ENCODE data around the gene ELF1.
"Not testable (repeated sequence)": the region's sequence is repeated elsewhere in the genome, so short reads cannot be mapped to it uniquely, and the experiment has no call there.

Gene ELF1

DNA sequence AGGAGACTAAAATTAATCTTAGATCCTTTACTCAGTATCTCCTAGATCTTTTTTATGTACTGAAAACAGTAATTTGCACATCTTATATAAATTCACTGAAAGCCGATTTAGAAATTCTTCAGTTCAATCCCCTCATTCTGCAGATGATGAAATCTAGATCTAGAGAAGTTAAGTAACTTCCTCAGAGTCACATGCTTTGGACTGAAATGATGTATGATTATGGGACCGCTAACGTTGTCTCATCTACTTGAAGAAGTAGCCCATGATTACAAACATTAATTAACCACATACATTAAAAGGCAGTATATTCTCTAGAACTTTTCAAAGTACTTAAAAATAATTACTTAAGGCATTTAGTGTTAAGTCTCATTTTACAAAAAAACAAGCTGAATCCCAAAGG is 37.8 kb downstream of the ELF1 start:
- DNase-seq, result no peak

- no peak for DNase-seq
These were observed 38.7 kb downstream of the ELF1 start for GRCh38 chr13:40980461-40980860.

- no peak for DNase-seq
These were observed 39.9 kb downstream of the ELF1 start for GRCh38 chr13:40979232-40979631.

- DNase-seq, result not testable (repeated sequence)
These were observed 41.0 kb downstream of the ELF1 start for GRCh38 chr13:40978109-40978508.

DNA sequence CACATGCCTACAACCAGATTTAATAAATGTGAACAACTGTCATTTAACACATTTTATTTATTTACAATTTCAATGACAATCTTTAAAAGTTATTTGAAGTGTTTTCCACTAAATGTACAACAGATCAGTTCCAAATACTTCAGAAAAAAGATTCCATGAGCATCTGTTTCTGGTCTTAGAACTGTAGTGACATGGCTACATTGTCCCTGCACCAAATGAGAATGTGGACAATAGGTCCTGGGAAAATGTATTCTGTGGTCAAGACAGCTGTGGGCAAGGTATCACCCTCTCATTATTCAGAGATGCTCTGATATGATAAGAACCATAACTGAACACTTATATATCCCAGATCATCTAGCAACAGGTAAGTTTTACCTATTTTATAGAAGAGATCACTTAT is 43.7 kb downstream of the ELF1 start:
- no peak for DNase-seq

- no peak for DNase-seq
These were observed 44.4 kb downstream of the ELF1 start for GRCh38 chr13:40974460-40975407.

- no peak for DNase-seq
These were observed 45.7 kb downstream of the ELF1 start for GRCh38 chr13:40973409-40973808.

DNA sequence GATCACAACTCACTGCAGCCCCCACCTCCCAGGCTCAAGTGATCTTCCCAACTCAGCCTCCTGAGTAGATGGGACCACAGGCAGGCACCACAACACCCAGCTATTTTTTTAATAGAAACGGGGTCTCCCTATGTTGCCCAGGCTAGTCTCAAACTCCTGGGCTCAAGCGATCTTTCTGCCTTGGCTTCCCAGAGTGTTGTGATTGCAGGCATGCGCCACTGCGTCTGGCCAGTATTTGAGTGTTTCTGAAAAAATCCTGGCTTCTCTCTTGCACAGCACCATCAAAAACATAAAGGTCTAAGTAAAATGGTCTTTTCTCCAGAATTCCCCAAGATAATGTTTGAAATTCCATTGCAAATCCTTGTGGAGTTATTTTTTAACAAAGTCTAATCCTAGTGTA is 47.8 kb downstream of the ELF1 start:
- no peak for DNase-seq

DNA sequence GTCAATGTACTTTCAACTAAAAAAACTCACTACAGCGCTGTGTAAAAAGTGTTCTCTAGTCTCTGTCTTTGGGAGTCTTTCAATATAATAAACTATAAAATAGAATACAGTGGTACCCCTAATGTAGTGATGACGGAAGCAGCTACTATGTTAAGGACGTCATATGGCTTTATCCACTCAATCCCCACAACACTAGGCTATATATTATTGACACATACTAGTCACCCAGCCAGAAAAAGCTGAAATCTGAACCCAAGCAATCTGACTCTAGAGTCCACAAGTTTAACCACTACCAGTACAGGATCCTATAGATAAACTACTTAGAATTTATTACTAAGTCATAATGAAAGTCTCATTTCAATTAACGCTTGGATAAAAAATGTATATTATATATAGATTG is 48.3 kb downstream of the ELF1 start:
- no peak for DNase-seq

DNA sequence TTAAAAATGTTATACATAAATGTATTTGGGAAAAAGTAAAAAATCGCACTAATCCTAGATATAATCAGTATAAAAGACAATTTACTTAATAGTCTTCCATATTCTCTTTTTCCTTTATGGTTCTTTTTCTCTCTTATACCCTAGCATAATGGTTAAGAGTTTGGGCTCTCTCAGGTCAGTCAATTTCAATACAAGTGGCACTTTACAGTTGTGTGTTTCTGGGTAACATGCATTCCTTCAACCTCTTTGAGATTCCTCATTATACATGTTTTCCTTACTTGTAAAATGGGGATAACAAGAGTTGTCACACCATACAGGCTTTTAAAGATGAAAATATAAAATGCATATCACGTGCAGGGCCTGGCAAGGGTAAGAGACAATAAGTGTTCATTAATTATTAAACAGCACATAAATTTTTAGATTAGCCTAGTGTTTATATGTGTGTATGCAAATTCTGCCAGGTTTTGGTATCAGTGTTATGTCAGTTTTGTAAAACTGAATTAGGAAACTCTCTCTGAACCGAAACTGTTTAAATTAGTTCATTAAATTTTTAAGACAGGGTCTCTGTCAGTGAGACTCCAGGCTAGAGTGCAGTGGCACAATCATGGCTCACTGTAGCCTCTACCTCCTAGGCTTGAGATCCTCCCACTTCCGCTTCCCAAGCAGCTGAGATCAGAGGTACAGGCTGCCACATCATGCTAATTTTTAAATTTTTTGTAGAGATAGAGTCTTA is 49.8 kb downstream of the ELF1 start:
- no peak for DNase-seq

DNA sequence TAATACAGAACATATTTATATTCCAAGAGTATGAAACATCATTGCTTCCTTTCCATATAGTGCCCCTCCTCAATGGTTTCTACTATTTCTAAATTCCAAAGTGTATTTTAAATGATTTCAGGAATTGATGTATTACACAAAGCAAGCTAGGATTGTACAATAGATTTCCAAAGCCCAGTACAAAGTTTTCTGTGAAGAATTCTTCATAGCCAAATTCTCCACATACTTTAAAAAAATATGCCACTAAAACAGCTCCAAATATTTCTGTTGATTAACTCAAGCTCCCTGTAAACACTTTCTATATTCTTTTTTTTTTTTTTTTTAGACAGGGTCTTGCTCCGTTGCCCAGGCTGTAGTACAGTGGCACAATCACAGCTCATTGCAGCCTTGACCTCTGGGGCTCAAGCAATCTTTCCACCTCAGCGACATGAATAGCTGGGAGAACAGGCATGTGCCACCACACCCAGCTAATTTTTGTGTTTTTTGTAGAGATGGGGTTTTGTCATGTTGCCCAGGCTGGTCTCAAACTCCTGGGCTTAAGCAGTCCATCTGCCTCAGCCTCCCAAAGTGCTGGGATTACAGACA is 50.6 kb downstream of the ELF1 start:
- no peak for DNase-seq

DNA sequence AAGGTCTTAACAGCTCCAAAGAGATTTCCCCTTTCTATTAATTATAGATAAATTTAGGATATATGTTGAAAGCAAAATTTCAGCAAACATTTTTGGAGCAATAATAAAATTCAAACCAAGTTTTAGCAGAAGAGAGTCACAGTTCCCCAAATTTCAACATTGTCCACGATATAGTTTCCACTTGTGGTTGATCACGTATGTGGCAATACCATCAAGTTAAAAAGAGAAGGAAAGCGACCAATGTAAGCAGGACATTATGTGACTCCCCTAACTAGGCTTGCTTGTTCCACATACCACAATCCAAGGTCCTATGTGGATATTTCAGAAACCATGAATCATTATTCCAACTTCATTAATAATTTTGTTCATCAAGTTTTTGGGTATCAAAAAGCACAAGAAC is 52.8 kb downstream of the ELF1 start:
- DNase-seq, result no peak

DNA sequence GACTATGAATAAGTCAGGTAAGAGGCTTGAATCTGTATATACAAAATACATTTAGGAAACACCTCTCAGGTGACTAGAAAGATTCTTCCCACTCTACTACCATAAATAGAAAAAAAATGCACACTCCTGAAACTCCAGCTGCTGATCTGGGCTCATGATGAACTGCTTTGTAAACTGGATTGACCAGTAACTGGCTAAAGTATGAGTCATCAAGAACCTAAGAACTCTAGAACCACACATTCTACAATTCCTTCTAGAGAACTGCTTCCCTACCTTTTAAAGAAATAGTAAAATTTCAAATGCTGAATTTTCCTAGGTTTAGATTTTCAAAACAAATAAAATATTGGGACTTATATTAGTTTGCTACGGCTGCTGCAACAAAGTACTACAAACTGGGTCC is 55.2 kb downstream of the ELF1 start:
- DNase-seq, result no peak

DNA sequence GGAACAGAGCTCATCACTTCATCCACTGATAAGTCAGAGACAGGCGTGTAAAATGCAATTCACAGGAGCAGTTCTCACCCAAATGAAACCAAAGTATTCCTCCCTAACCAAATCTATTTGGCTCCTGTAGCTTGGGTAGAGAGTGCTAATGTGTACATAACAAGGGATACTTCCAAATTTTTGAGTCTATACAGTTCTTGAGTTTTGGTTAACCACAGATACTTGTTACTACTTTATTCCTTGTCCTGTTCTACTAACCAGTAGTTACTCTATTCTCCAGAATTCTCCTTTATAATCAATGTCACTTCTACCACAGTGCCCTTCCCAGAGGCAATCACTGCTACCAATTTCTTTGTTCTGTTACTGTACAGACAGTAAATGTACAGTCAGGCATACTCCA is 57.3 kb downstream of the ELF1 start:
- DNase-seq, result no peak

DNA sequence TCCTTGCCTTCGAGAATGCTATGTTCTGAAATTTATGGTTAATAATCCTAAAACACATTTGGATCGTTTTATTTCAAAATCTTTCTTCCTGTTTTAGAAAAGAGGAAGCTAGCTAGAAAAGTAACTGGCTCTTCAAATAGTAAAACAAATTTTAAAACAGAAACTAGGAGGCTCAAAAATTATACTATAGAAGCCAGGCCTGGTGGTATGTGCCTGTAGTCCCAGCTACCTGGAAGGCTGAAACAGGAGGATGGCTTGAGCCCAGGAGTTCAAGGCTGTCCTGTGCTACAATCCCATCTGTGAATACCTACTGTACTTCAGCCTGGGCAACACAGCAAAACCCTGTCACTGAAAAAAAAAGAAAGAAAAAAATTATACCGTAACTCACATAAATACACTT is 57.9 kb downstream of the ELF1 start:
- no peak for DNase-seq

DNA sequence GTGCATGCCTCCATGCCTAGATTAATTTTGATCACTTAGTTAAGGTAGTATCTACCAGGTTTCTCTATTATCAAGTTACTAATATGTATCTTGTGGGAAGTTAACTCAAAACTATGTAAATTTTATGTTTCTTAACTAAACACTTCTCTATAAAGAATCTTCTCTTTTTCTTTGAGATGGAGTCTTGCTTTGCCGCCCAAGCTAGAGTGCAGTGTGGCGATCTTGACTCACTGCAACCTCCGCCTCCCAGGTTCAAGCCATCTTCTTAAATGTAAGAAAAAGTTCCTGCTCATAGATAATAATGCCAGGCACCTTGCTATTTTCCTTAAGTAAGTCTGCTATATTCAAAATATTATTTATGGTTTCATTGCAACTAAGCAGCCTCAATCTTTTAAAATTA is 58.4 kb downstream of the ELF1 start:
- DNase-seq, result no peak

DNA sequence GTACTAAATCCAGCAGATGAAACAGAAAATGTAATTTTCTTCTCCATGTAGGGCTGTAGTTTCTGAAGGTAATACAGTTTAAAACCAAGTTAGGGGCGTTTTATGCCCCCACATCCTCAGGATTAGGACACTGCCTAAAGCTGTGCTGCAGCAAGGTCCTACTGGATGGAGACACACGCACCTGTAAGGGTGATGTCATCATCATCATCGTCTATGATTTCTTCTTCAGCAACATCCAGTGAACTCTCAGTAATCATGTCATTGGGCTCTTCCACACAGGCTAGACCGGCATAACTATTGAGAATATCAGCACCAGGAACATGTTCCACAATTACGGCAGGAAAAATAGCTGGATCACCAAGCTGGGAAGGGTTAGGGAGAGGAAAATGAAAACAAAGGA is 60.5 kb downstream of the ELF1 start:
- DNase-seq, result no peak

GRCh38 chr13:40946485-40946884 is 72.6 kb downstream of the ELF1 start:
- no peak for DNase-seq

GRCh38 chr13:40943073-40943472 is 76.0 kb downstream of the ELF1 start:
- DNase-seq, result no peak

DNA sequence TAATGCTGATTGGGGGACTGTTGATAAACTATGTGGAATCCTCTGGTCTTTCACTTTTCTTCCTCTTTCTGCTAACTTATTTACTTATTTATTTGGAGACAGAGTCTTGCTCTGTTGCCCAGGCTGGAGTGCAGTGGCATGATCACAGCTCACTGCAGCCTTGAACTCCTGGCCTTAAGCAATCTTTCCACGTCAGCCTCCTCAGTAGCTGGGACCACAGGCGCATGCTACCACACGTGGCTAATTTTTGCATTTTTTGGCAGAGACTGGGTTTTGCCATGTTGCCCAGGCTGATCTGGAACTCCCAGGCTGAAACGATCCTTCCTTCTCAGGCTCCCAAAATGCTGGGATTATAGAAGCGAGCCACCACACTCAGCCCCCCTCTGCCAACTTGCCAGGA is 77.5 kb downstream of the ELF1 start:
- no peak for DNase-seq

DNA sequence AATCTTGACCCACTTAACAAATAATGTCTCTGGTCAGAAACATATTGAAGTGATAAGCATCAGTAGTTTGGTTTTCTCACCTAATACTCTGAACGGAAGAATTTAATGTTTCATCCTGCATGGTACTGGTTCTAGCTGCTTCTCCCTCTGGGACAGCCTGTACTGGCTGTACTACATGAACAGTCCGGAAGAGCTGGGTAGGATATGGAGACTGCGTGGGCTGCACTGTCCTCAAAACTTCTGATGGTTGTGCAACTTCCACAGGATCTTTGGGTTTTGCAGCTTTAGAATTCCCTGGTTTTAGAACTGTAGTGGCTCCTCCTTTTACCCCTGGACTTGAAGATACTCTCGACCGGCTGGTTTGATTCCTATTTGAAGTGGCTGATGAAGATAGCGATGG is 78.3 kb downstream of the ELF1 start:
- no peak for DNase-seq

DNA sequence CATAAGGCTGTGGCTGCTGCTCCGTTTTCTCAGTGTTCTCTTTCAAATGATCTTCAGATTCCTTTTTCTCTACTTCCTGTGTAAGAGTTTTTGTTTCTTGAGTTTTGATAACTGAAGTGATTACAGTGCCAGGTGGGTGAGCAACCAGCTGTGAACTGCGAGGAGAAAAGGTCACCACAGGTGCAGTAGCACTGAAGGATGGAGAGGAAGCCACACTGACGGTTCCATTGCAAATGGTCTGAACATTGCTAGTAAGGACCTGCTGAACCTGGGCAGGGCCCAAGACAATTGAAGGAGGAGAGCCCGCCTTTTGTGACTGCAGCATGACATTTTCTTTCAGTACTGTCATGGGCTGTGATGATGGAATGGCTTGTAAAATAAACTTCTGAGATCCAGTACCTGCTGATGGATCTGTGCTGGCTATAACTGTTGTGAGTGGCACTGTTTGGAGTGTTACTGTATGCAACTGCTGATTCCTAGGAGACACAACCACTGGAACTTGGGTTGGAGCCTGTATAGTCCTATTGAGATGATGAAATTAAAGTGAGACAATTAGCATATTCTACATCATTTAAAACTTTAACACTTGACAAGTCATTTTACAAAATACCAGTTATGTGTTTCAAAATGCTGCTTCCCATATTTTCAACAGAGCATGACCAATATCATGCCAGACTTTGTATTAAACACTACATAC is 85.5 kb downstream of the ELF1 start:
- DNase-seq, result no peak

DNA sequence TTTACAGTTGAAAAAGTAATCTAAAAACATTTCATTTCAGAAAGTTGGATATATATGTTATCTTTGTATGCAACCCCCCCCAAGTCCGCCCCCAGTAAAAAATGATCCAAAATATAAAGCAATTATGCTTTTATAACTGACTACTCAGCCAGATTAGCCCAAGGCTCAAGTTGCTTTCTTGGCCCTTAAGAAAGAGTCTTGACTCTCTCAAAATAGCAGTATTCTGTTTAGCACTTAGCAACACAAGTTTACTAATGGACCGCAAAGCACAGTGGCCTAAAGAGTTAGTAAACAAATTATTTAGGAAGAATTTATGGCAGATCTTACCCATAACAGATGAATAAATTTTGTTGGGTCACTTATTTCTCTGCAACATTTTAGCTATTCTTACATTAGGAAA is 86.9 kb downstream of the ELF1 start:
- no peak for DNase-seq
